ENCODE data around the gene DUSP6. TPM values are rescaled to one million over a fixed set of nuclear protein-coding genes. Genes with fewer than 3 reads are reported as not detected.

DUSP6 gene
- total RNA-seq, 1 donor from 2014 or later = 51.1 TPM

DNA sequence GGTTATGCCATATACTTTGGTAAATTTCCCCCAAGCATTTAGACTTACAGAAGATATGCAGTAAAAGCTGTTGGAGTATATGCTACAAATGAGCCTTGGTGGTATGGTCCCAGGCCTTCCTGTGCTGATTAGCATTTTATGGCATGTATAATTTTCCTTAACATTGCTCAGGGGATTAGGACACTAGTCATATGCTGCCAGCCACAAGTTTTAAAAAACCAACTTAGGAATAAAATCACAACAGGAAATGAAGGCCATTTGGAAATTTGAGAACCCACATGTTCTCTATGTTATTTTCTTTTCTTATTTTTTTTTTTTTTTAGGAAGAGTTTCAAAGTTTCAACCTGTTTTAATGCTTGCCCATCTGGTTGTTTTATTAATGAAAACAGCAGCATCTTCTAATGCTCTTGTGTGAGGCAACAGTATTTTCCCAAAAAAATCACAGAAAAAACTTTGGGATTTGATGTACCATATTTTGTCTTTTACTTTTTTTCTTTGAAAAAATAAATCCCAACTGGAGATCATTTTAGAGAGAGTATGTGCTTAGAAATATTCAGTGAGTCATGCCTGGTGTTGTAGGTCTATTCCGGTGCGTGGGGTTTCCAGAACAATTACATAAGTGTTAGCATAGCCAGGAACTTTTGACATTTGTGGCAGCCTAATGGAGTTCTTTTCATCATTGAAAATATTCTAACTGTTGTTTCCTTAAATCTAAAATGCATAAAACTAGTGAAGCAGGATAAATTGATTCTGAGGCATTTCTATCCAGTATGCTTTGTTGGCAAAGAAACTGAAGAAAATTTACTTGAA is 21.7 kb upstream of the DUSP6 start:
- no peak for DNase-seq (ENCODE audit: extremely low spot score in 2 of 2)

DNA sequence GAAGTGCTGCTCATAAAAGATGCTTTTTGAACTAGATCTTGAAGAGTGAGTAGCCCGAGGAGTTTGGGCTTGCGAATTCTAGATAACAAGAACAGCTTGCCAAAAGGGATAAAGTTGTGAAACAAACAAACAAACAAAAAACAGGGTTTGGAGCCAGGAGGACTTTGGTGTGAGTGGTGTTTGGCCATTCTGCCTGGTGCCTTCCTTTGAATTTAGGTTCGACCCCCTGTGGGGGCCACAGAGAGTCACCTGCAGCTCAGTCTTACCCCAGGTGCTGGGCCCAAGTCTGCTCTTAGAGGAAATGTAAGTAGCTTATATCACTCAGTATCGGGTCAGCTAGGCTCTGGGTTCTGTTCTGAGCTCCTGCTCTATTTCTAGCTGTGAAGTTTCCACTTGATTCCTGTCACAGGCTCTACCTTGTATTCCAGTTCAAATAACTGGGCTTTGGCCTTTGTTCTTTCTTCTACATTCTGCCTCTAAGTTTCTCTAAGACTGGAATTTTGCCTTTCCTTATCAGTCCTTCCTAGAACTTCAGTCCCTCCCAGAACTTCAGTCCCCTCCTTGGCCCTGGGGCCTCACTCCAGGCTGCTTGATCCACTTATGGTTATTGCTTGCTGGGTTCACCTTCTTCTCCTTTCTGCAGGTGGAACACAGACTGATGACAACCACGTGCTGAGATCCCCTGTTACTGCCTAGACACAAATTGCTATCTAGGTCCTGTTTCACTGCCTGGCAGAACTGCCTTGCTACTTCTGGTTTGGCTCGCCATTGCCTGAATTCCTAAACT is 20.5 kb upstream of the DUSP6 start:
- Histone ChIP-seq H3K27me3 (no peaks in the 10 kb centered on the region), H3K36me3 (no peaks in the 10 kb centered on the region), H3K4me1 (peaks cover 32% of the 10 kb centered on the region), H3K9me3 (no peaks in the 10 kb centered on the region), H3K4me3 (no peak overlapping the region), H3K27ac (no peak overlapping the region)
- DNase-seq (ENCODE audit: extremely low spot score in 2 of 2) = no peak
- no peak for TF ChIP-seq POLR2AphosphoS5 (IDR thresholded peaks at IDR 0.05; ENCODE audit: insufficient read depth in 1 of 2, low read depth in 1 of 2)
- no peak for TF ChIP-seq POLR2A (IDR thresholded peaks at IDR 0.05)
- TF ChIP-seq, protein P1, sequence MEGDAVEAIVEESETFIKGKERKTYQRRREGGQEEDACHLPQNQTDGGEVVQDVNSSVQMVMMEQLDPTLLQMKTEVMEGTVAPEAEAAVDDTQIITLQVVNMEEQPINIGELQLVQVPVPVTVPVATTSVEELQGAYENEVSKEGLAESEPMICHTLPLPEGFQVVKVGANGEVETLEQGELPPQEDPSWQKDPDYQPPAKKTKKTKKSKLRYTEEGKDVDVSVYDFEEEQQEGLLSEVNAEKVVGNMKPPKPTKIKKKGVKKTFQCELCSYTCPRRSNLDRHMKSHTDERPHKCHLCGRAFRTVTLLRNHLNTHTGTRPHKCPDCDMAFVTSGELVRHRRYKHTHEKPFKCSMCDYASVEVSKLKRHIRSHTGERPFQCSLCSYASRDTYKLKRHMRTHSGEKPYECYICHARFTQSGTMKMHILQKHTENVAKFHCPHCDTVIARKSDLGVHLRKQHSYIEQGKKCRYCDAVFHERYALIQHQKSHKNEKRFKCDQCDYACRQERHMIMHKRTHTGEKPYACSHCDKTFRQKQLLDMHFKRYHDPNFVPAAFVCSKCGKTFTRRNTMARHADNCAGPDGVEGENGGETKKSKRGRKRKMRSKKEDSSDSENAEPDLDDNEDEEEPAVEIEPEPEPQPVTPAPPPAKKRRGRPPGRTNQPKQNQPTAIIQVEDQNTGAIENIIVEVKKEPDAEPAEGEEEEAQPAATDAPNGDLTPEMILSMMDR (IDR thresholded peaks at IDR 0.05) = no peak
- intact Hi-C loops (cut with DNase I) = no loop called here

More for the DNA sequence above, 21.7 kb upstream of the DUSP6 start:
- no peaks in the 10 kb centered on the region for H3K9me3 ChIP-seq
- peaks cover 31% of the 10 kb centered on the region for H3K4me1 ChIP-seq
- intact Hi-C loops (cut with DNase I) = no loop called here
- no peak overlapping the region for H3K27ac ChIP-seq
- H3K4me3 ChIP-seq = no peak overlapping the region
- no peaks in the 10 kb centered on the region for H3K27me3 ChIP-seq
- TF ChIP-seq POLR2AphosphoS5 (IDR thresholded peaks at IDR 0.05; ENCODE audit: insufficient read depth in 1 of 2, low read depth in 1 of 2) = peak in 1 of 2 donors; percentile 78
- TF ChIP-seq, protein P1 (IDR thresholded peaks at IDR 0.05) = peak in 1 of 3 experiments; percentile 21
- no peak for TF ChIP-seq POLR2A (IDR thresholded peaks at IDR 0.05)
- H3K36me3 ChIP-seq = no peaks in the 10 kb centered on the region

DNA sequence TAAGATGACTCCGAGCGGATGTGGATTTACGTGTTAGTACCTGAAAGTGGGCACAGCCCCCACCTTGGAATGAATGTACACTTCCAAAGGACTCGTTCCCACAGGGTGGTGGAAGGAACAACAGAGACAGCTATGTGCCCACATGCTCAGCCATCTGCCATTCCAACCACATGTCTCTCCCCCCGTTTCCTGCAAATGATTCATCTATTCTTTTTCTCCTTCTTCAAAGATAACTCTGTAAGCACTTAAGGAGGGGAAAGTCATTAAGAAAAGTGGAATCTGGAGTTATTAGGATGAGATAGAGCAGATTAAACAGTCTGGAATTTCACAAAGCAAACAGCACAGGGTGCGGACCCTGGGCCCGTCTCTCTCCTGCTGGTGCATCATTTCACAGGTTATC is 18.5 kb upstream of the DUSP6 start:
- H3K9me3 ChIP-seq = no peaks in the 10 kb centered on the region
- H3K4me3 ChIP-seq = no peak overlapping the region
- no peak for DNase-seq (ENCODE audit: extremely low spot score in 2 of 2)
- peaks cover 32% of the 10 kb centered on the region for H3K4me1 ChIP-seq
- TF ChIP-seq, protein P1 (IDR thresholded peaks at IDR 0.05) = no peak
- no peak for TF ChIP-seq POLR2A (IDR thresholded peaks at IDR 0.05)
- TF ChIP-seq POLR2AphosphoS5 (IDR thresholded peaks at IDR 0.05; ENCODE audit: insufficient read depth in 1 of 2, low read depth in 1 of 2) = no peak
- H3K36me3 ChIP-seq = no peaks in the 10 kb centered on the region
- H3K27me3 ChIP-seq = no peaks in the 10 kb centered on the region
- intact Hi-C loops (cut with DNase I) = no loop called here
- H3K27ac ChIP-seq = no peak overlapping the region

DNA sequence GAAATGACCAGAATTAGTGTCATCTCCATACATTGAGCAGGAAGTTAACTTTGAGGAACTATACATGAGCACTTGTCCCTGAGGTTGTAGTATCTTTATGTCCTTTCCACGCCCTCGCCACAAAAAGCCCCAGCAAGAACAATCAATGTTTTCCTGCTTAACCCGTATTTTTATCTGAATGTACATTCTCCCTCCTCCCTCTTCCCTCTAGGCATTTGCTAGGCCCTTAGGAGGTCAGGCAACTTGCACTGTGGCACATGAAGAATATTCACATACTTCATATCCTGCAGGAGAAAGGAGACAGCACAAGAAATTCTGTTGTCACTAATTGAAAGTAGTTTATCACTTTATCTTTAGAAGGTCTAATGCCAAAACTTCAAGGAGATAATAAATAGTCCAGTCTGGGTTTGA is 18.1 kb upstream of the DUSP6 start:
- Histone ChIP-seq H3K27ac (no peak overlapping the region), H3K4me3 (no peak overlapping the region), H3K4me1 (peaks cover 32% of the 10 kb centered on the region), H3K27me3 (no peaks in the 10 kb centered on the region), H3K36me3 (no peaks in the 10 kb centered on the region), H3K9me3 (no peaks in the 10 kb centered on the region)
- intact Hi-C loops (cut with DNase I) = no loop called here
- TF ChIP-seq, protein P1 (IDR thresholded peaks at IDR 0.05) = no peak
- no peak for TF ChIP-seq POLR2A (IDR thresholded peaks at IDR 0.05)
- no peak for TF ChIP-seq POLR2AphosphoS5 (IDR thresholded peaks at IDR 0.05; ENCODE audit: insufficient read depth in 1 of 2, low read depth in 1 of 2)
- DNase-seq (ENCODE audit: extremely low spot score in 2 of 2) = no peak
